Duodenal mucosa (tissue), 2 donors: ENCODE results near the gene ERO1A.
"Not testable (repeated sequence)": the region's sequence is repeated elsewhere in the genome, so short reads cannot be mapped to it uniquely, and the experiment has no call there.

Experiments
- H3K27ac ChIP-seq: one replicate; pipeline ENCODE4 v1.7.0; 2013; ENCODE audit warnings: low read depth, low read length
- H3K27me3 ChIP-seq, 2 donors: one replicate each; pipeline ENCODE4 v1.7.0; 2013; ENCODE audit warnings: low read length in 2 of 2, control low read depth in 1 of 2; ENCODE audit not compliant: insufficient read depth in 2 of 2, control insufficient read depth in 1 of 2
- H3K36me3 ChIP-seq, 2 donors: one replicate each; pipeline ENCODE4 v1.7.0; 2013; ENCODE audit warnings: low read length in 2 of 2, control low read depth in 1 of 2; ENCODE audit not compliant: insufficient read depth in 2 of 2, control insufficient read depth in 1 of 2
- H3K4me1 ChIP-seq, 2 donors: one replicate each; pipeline ENCODE4 v1.7.0; 2013; ENCODE audit warnings: low read length in 2 of 2, control low read depth in 1 of 2; ENCODE audit not compliant: insufficient read depth in 2 of 2, control insufficient read depth in 1 of 2
- H3K4me3 ChIP-seq, 2 donors: one replicate each; pipeline ENCODE4 v1.7.0; 2013; ENCODE audit warnings: low read length in 2 of 2, low read depth in 1 of 2
- H3K9ac ChIP-seq, 2 donors: one replicate each; pipeline ENCODE4 v1.7.0; 2013; ENCODE audit warnings: low read length in 2 of 2, low read depth in 1 of 2
- H3K9me3 ChIP-seq, 2 donors: one replicate each; pipeline ENCODE4 v1.7.0; 2013; ENCODE audit warnings: low read length in 2 of 2, control low read depth in 1 of 2; ENCODE audit not compliant: control insufficient read depth in 1 of 2

ERO1A gene

GRCh38 chr14:52695481-52696091, at the start of gene ERO1A:
Gene ERO1A (minus strand): TSS chr14:52695558. CDS start chr14:52695481, 77 bp downstream.
- H3K9ac ChIP-seq: peak within 1 kb of the TSS; percentile 87 to 98
- peaks cover 19 to 21% of the 10 kb centered on the region in 2 donors for H3K4me1 ChIP-seq
- no peaks in the 10 kb centered on the region for H3K36me3 ChIP-seq
- H3K27me3 ChIP-seq: no peaks in the 10 kb centered on the region
- H3K9me3 ChIP-seq: no peaks in the 10 kb centered on the region
- H3K4me3 ChIP-seq: peak within 1 kb of the TSS; percentile 82 to 99
- peak within 1 kb of the TSS; percentile 99 for H3K27ac ChIP-seq

- Histone ChIP-seq H3K27me3 (no peaks in the 10 kb centered on the region), H3K4me3 (no peak overlapping the region), H3K36me3 (peaks cover 3 to 6% of the 10 kb centered on the region in 2 donors), H3K4me1 (peaks cover 2 to 4% of the 10 kb centered on the region in 2 donors), H3K27ac (no peak overlapping the region), H3K9me3 (no peaks in the 10 kb centered on the region), H3K9ac (peak overlapping the region in 1 of 2 donors; percentile 7)
Measured at GRCh38 chr14:52741865-52742264, 46.5 kb upstream of the ERO1A start.

- no peak overlapping the region for H3K9ac ChIP-seq
- no peak overlapping the region for H3K4me3 ChIP-seq
- H3K27ac ChIP-seq: no peak overlapping the region
- no peaks in the 10 kb centered on the region for H3K9me3 ChIP-seq
- no peaks in the 10 kb centered on the region for H3K36me3 ChIP-seq
- no peaks in the 10 kb centered on the region for H3K27me3 ChIP-seq
- H3K4me1 ChIP-seq: peaks cover 2 to 4% of the 10 kb centered on the region in 2 donors
Measured at GRCh38 chr14:52740751-52741150, 45.4 kb upstream of the ERO1A start.

- H3K9ac ChIP-seq: no peak overlapping the region
- H3K27me3 ChIP-seq: no peaks in the 10 kb centered on the region
Measured at GRCh38 chr14:52738409-52738808, 43.1 kb upstream of the ERO1A start.

GRCh38 chr14:52735921-52736489, 40.6 kb upstream of the ERO1A start:
- Histone ChIP-seq H3K27ac (no peak overlapping the region), H3K4me3 (no peak overlapping the region), H3K9me3 (no peaks in the 10 kb centered on the region), H3K27me3 (no peaks in the 10 kb centered on the region), H3K36me3 (peaks cover 0 to 4% of the 10 kb centered on the region in 2 donors), H3K4me1 (peaks cover 3 to 4% of the 10 kb centered on the region in 2 donors), H3K9ac (no peak overlapping the region)

More at GRCh38 chr14:52738409-52738808, 43.1 kb upstream of the ERO1A start:
- no peak overlapping the region for H3K27ac ChIP-seq
- no peak overlapping the region for H3K4me3 ChIP-seq
- peaks cover 2 to 4% of the 10 kb centered on the region in 2 donors for H3K4me1 ChIP-seq
- peaks cover 0 to 4% of the 10 kb centered on the region in 2 donors for H3K36me3 ChIP-seq
- H3K9me3 ChIP-seq: no peaks in the 10 kb centered on the region

GRCh38 chr14:52733824-52734223, 38.5 kb upstream of the ERO1A start:
- Histone ChIP-seq H3K4me3 (no peak overlapping the region), H3K9ac (no peak overlapping the region), H3K9me3 (no peaks in the 10 kb centered on the region), H3K4me1 (peaks cover 3 to 4% of the 10 kb centered on the region in 2 donors), H3K27ac (no peak overlapping the region), H3K27me3 (no peaks in the 10 kb centered on the region), H3K36me3 (peaks cover 0 to 4% of the 10 kb centered on the region in 2 donors)

- peaks cover 0 to 15% of the 10 kb centered on the region in 2 donors for H3K36me3 ChIP-seq
- no peaks in the 10 kb centered on the region for H3K27me3 ChIP-seq
- peak overlapping the region; percentile 96 to 99 for H3K9ac ChIP-seq
- H3K4me1 ChIP-seq: peaks cover 0 to 3% of the 10 kb centered on the region in 2 donors
- no peaks in the 10 kb centered on the region for H3K9me3 ChIP-seq
- peak overlapping the region; percentile 95 to 97 for H3K4me3 ChIP-seq
- peak overlapping the region; percentile 70 for H3K27ac ChIP-seq
Measured at GRCh38 chr14:52730709-52731111, 35.4 kb upstream of the ERO1A start.

- H3K27me3 ChIP-seq: no peaks in the 10 kb centered on the region
- peak within 1 kb of the TSS; percentile 96 to 99 for H3K9ac ChIP-seq
- H3K4me1 ChIP-seq: peaks cover 0 to 3% of the 10 kb centered on the region in 2 donors
- peak within 1 kb of the TSS; percentile 70 for H3K27ac ChIP-seq
- peak within 1 kb of the TSS; percentile 95 to 97 for H3K4me3 ChIP-seq
- no peaks in the 10 kb centered on the region for H3K9me3 ChIP-seq
- peaks cover under 1 to 21% of the 10 kb centered on the region in 2 donors for H3K36me3 ChIP-seq
Measured at GRCh38 chr14:52729925-52730708, 34.8 kb upstream of the ERO1A start, which contains the start of gene STYX. Gene STYX (plus strand): TSS chr14:52730166. CDS start chr14:52730475, 309 bp downstream.

GRCh38 chr14:52729585-52729924, 34.2 kb upstream of the ERO1A start:
- Histone ChIP-seq H3K4me3 (peak overlapping the region; percentile 69 to 71), H3K27ac (peak overlapping the region; percentile 50), H3K36me3 (peaks cover 5 to 27% of the 10 kb centered on the region in 2 donors), H3K9ac (peak overlapping the region in 1 of 2 donors; percentile 43), H3K27me3 (no peaks in the 10 kb centered on the region), H3K4me1 (peaks cover 0 to 3% of the 10 kb centered on the region in 2 donors), H3K9me3 (no peaks in the 10 kb centered on the region)

- H3K9me3 ChIP-seq, H3K27me3 ChIP-seq, H3K27ac ChIP-seq, H3K4me1 ChIP-seq, H3K4me3 ChIP-seq, H3K9ac ChIP-seq: not testable (repeated sequence)
- H3K36me3 ChIP-seq: peaks cover 9 to 29% of the 10 kb centered on the region in 2 donors
Measured at GRCh38 chr14:52729035-52729434, 33.7 kb upstream of the ERO1A start.
